GM15510 (cell line): ENCODE data around the gene KRTAP29-1.

Experiments
- POLR2A ChIP-seq: IDR thresholded peaks from 3 replicates; pipeline ENCODE4 v1.6.1; 2011; ENCODE audit warnings: borderline replicate concordance; ENCODE audit not compliant: insufficient read length; ENCODE audit errors: extremely low read depth

The KRTAP29-1 gene

DNA sequence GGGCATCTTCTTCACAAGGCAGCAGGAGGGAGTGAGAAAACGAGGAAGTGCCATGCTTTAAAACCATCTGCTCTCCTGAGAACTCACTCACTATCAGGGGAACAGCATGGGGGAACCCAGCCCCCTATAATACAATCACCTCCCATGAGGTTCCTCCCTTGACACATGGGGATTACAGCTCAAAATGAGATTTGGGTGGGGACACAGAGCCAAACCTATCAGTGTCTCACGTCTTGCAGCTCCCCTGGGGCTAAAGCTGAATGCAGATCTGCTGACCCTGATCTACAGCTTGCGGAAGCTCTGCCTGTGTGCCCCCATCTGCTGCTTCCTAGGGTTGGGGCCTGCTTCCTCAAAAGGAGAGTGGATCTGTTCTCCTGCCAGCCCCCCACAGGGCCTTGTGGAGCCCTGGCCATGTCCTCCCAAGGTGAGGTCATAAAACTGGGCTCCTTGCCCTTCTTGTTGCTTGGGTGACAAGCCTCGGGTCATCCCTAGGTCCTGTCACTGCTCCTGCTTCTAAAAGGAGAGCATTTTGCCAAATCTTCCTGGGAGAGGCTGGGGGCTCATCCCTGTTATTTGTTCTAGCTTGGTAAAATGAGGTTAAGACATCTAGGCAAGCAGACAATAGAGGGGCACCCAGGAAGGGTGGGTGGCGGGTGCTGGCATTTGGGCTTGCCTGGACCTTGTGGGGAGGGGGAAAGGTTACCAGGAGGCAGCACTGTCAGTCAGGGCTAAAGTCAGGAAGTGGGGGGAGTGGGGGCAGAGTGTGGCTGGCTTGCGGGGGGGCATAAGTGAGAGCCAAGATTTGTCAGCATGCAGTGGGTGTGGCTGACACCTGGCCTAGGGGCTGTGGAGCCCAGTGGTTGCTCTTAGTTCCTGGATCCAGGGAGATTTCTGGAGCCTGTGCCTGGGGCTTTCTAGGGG, 32.0 kb upstream of the KRTAP29-1 start:
- no peak for TF ChIP-seq POLR2A

DNA sequence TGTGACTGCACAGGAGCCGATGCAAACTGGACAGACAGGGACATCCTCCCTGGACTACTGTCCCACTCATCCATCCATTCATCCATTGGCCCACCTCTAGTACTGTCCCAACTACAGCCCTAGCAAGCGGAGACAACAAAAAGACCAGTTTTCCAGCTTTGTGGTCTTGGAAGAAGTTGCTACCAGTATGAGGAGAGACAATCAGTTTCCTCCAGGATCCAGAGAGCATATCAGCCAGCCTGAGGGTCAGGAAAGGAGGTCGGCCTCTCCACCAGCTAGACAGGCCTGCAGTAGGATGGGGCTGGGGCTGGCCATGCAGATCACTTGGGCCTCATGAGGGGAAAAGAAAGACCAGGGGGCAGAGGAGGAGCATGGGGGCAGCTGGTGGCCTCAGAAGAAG, 31.2 kb upstream of the KRTAP29-1 start:
- no peak for TF ChIP-seq POLR2A

DNA sequence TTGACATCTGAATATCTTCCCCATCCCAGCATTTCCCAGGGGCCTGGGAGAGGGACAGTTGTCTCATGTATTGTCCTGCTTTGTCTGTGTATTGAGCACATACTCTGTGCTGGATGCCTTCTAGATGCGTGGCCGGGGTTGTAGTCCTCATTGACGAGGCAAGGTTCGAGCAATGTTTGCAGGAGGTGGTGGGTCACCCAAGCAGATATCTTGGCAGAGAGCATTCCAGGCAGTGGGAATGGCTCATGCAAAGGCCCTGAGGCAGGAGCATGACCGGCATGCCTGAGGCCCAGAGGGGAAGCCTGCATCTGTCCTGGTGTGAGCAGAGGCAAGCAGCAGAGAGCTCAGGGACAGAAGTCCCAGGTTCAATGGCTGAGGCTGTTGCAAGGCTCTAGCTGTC, 30.4 kb upstream of the KRTAP29-1 start:
- no peak for TF ChIP-seq POLR2A

DNA sequence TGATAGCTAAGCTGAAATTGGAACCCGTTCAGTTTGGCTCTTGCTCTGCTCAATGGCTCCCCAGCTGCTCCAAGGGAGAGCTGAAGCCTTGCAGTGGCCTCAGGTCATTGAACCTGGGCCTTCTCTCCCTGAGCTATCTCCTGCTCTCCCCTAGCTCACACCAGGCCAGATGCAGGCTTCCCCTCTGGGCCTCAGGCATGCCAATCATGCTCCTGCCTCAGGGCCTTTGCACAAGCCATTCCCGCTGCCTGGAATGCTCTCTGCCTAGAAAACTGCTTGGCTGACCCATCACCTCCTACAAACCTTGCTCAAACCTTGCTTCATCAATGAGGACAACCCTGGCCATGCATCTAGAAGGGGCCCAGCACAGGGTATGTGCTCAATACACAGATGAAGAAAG, 29.6 kb upstream of the KRTAP29-1 start:
- no peak for TF ChIP-seq POLR2A

DNA sequence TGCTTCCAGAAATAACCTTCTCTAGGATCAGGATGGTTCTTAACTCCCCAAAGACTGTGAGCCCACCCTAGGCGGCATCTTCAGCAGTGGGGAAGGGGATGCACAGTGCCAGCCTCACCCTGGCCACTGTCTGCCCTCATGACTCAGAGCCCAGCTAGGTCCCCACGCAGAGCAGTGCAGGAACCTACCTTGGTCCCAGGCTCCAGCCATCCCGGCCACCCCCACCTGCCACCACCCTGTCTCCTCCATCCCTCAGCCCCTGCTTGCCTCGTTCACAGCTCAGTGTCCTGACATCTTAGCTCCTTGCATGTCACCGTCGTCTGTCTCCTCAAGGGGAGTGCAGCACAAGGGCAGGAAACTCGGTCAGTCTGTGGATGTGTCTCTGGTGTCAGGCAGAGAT, 29.0 kb upstream of the KRTAP29-1 start:
- no peak for TF ChIP-seq POLR2A

- TF ChIP-seq POLR2A, result no peak
Measured at GRCh38 chr17:41329279-41329948, 26.8 kb upstream of the KRTAP29-1 start.

GRCh38 chr17:41328207-41328606, 25.6 kb upstream of the KRTAP29-1 start:
- TF ChIP-seq POLR2A, result no peak

GRCh38 chr17:41327411-41328120, 24.9 kb upstream of the KRTAP29-1 start:
- TF ChIP-seq POLR2A, result no peak

DNA sequence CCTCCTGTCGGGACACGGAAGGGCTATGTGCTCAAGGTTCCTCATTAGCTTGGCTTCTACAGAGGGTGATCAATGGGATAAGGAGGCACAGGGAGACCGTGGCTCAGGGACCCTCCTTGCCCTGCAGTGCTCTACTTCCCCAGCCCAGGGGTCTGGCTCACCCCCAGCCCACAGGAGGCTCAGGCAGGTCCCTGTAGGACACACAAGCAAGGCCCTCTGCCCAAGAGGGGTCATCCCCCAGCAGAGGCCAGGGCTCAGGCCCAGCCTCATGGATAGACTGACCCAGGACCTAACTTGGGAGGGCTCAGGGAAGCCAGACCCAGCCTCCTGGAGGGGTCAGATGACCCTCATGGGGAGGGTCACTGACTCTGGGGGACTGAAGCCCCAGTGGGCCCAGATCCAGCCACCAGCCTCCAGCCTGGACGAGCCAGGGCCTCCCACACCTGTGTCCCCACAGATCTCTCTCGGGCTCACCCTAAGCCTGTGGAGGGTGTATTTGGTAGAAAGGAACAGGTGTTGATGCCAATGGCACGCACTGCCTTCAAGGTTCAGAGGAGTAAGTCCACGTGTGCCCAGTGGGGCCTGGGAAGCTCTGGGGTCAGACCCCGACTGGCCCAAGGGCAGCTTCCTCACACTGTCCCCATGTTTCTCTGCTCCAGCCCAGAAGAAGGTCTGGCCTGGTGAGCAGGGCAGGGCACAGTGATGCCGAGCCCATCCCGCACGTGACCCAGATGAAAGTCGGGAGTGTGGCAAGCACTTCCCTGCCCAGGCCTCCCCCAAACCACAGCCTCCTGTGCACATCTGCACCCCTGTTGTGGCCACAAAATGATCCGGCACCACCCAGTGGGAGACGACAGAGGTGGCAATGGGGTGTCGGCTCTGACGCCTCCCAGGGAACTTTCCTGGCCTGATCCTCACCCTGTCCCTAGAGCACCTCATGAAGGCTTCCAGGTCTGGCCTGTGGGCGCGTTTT, 23.8 kb upstream of the KRTAP29-1 start:
- TF ChIP-seq POLR2A, result no peak

DNA sequence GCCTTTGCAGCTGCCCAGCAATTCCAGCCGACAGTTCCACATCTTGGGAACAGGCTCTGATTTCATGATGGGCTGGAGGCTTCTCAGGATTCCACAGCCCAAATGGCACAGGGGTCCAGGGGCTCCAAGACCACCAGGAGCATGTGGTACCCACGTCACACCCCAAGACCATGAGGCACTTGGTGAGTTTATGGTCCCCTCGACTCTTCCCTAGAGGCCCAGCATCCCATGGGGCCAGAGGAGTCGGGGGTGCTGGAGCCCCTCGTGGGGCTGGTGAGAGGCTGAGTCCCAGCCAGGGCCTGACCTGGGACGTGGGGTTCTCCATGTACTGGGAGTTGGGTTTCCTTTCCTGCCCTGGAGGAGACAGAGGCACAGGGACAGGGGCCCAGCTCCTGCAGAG, 23.0 kb upstream of the KRTAP29-1 start:
- no peak for TF ChIP-seq POLR2A

DNA sequence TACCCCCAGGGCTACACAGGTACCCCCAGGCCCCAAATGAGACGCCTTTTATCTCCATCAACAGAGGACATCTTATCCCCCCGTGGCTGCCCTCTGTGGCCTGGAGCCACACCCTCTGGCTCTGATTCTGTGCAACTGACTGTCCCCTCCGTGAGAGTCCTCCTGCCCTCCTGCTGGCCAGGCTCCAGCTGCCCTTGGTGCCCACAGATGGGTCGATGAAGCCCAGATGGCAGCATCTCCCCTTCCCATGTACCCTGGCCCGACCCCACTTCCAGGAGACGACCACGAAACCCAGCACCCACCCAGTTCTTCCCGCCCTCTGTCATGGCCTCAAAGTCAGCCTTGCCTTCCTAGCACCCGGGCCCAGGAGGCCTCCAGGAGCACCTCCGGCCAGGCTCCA, 22.5 kb upstream of the KRTAP29-1 start:
- no peak for TF ChIP-seq POLR2A

- TF ChIP-seq POLR2A, result no peak
Measured at GRCh38 chr17:41324180-41325075, 21.8 kb upstream of the KRTAP29-1 start.
